Keratinocyte (primary cell): ENCODE results near the gene DHX34. TPM values are rescaled to one million over a fixed set of nuclear protein-coding genes. Genes with fewer than 3 reads are reported as not detected.

Experiments used
- DNase-seq: peaks from one replicate; pipeline ENCODE4 v3.0.0-alpha.2; 2011; ENCODE audit warnings: low read depth, missing footprints, low spot score
- FAIRE-seq: peaks from 2 replicates; lab custom pipeline; 2011; peaks lifted over from hg19 to GRCh38; lab: Jason Lieb, UNC
- H2AFZ ChIP-seq: 2 replicates; pipeline ENCODE4 v1.6.0; 2012; ENCODE audit warnings: low read length, control low read depth, inconsistent platforms; ENCODE audit not compliant: control insufficient read depth
- H3K27ac ChIP-seq: 2 replicates; pipeline ENCODE4 v1.5.1; 2011; ENCODE audit warnings: low read length; ENCODE audit not compliant: control insufficient read depth, insufficient read depth
- H3K27me3 ChIP-seq: 3 replicates; pipeline ENCODE4 v1.6.0; 2011; ENCODE audit warnings: low read length; ENCODE audit not compliant: control insufficient read depth, insufficient read depth; ENCODE audit errors: extremely low read depth
- H3K36me3 ChIP-seq, 2 experiments: 2 replicates in 1 of 2; 3 replicates in 1 of 2; pipeline ENCODE4 v1.5.1; 2011; ENCODE audit warnings: low read length in 2 of 2, mild to moderate bottlenecking in 1 of 2; ENCODE audit not compliant: control insufficient read depth in 2 of 2, insufficient read depth in 2 of 2; ENCODE audit errors: extremely low read depth in 1 of 2
- H3K4me1 ChIP-seq: 3 replicates; pipeline ENCODE4 v1.5.1; 2011; ENCODE audit warnings: low read length; ENCODE audit not compliant: control insufficient read depth, insufficient read depth; ENCODE audit errors: extremely low read depth
- H3K4me2 ChIP-seq: 3 replicates; pipeline ENCODE4 v1.6.0; 2011; ENCODE audit warnings: low read depth, low read length; ENCODE audit not compliant: control insufficient read depth, insufficient read depth; ENCODE audit errors: extremely low read depth
- H3K4me3 ChIP-seq, 3 experiments: fragments of 200-600 bp in 1 of 3; sonication (generic) in 1 of 3; 2 replicates in 2 of 3; 3 replicates in 1 of 3; pipeline ENCODE4 v1.5.1; 2011 to 2016; ENCODE audit warnings: low read length in 3 of 3, mild to moderate bottlenecking in 3 of 3, control low read depth in 2 of 3, inconsistent platforms in 1 of 3, low read depth in 1 of 3, mixed read lengths in 1 of 3, mixed run types in 1 of 3, moderate library complexity in 1 of 3; ENCODE audit not compliant: control insufficient read depth in 2 of 3, insufficient read depth in 2 of 3; ENCODE audit errors: extremely low read depth in 1 of 3
- H3K79me2 ChIP-seq: 2 replicates; pipeline ENCODE4 v1.6.0; 2012; ENCODE audit warnings: low read length; ENCODE audit not compliant: control insufficient read depth, insufficient read depth
- H3K9ac ChIP-seq: 3 replicates; pipeline ENCODE4 v1.6.0; 2011; ENCODE audit warnings: low read length; ENCODE audit not compliant: control insufficient read depth, insufficient read depth; ENCODE audit errors: extremely low read depth
- H3K9me1 ChIP-seq: 3 replicates; pipeline ENCODE4 v1.6.0; 2011; ENCODE audit warnings: low read length; ENCODE audit not compliant: control insufficient read depth, insufficient read depth; ENCODE audit errors: extremely low read depth
- H3K9me3 ChIP-seq: 2 replicates; pipeline ENCODE4 v1.5.1; 2012; ENCODE audit warnings: low read depth, low read length; ENCODE audit not compliant: control insufficient read depth
- H4K20me1 ChIP-seq: 3 replicates; pipeline ENCODE4 v1.6.0; 2011; ENCODE audit warnings: low read length; ENCODE audit not compliant: control insufficient read depth, insufficient read depth; ENCODE audit errors: extremely low read depth
- EZH2 ChIP-seq: IDR thresholded peaks from one replicate; pipeline ENCODE4 v1.6.1; 2012; ENCODE audit warnings: inconsistent platforms, mild to moderate bottlenecking, low read length, moderate library complexity
- dilution Hi-C: fragments of 300-500 bp; cut with MboI; formaldehyde crosslinking; loops from one replicate; pipeline ENCODE4 v1.7.0; 2020; ENCODE audit warnings: low sequenced_read_pairs; ENCODE audit not compliant: extremely low pct_ligation_motif_present
- polyA plus RNA-seq, 5 experiments: library from polyadenylated mRNA; depleted of rRNA in 3 of 5; stranded (reverse) in 3 of 5; stranded (forward) in 1 of 5; unstranded in 1 of 5; fragments of >200 nt; gene quantifications; 1 replicate in 1 of 5; 2 replicates in 3 of 5; 3 replicates in 1 of 5; pipeline versions ENCODE4 v1.2.1 to v1.2.3, GENCODE V29; 2011 to 2012; ENCODE audit warnings: missing spikeins in 2 of 5, low read depth in 1 of 5, low replicate concordance in 1 of 5
- TF ChIP-seq, protein P1 (sequence below), 3 experiments: IDR thresholded peaks in 1 of 3; conservative IDR thresholded peaks in 1 of 3; optimal IDR thresholded peaks in 1 of 3; 2 replicates in 2 of 3; 3 replicates in 1 of 3; pipeline versions ENCODE3 to v1.5.1; 2011; ENCODE audit warnings: low read length in 3 of 3, mild to moderate bottlenecking in 3 of 3, moderate library complexity in 2 of 3, control low read depth in 1 of 3, inconsistent platforms in 1 of 3; ENCODE audit not compliant: insufficient read depth in 2 of 3; ENCODE audit errors: extremely low read depth in 1 of 3

DHX34 gene
- polyA plus RNA-seq, 1 donor (not counting 4 experiments of a cell fraction or from before 2014, with no cell fraction given) = 6.4 TPM

DNA sequence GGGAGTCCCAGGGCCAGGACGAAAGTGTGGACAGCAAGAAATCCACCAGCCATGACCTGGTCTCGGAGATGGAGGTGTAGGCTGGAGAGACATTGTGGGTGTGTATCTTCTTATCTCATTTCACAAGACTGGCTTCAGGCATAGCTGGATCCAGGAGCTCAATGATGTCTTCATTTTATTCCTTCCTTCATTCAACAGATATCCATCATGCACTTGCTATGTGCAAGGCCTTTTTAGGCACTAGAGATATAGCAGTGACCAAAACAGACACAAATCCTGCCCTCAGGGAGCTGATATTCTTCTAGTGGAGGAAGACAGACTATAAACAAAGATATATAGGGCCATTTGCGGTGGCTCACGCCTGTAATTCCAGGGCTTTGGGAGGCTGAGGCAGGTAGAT is 7.4 kb upstream of the DHX34 start:
- Histone ChIP-seq H3K9ac (no peak overlapping the region), H3K4me1 (no peaks in the 10 kb centered on the region), H3K9me3 (no peaks in the 10 kb centered on the region), H3K79me2 (no peaks in the 10 kb centered on the region), H3K27me3 (no peaks in the 10 kb centered on the region), H4K20me1 (no peaks in the 10 kb centered on the region), H3K27ac (no peak overlapping the region), H3K4me2 (no peak overlapping the region), H3K4me3 (no peak overlapping the region), H3K9me1 (no peaks in the 10 kb centered on the region), H3K36me3 (no peaks in the 10 kb centered on the region), H2AFZ (no peak overlapping the region)
- FAIRE-seq = no peak
- TF ChIP-seq EZH2 = no peak
- TF ChIP-seq, protein P1, sequence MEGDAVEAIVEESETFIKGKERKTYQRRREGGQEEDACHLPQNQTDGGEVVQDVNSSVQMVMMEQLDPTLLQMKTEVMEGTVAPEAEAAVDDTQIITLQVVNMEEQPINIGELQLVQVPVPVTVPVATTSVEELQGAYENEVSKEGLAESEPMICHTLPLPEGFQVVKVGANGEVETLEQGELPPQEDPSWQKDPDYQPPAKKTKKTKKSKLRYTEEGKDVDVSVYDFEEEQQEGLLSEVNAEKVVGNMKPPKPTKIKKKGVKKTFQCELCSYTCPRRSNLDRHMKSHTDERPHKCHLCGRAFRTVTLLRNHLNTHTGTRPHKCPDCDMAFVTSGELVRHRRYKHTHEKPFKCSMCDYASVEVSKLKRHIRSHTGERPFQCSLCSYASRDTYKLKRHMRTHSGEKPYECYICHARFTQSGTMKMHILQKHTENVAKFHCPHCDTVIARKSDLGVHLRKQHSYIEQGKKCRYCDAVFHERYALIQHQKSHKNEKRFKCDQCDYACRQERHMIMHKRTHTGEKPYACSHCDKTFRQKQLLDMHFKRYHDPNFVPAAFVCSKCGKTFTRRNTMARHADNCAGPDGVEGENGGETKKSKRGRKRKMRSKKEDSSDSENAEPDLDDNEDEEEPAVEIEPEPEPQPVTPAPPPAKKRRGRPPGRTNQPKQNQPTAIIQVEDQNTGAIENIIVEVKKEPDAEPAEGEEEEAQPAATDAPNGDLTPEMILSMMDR (optimal IDR thresholded peaks at IDR 0.05 in 1 of 3, IDR thresholded peaks at IDR 0.05 in 1 of 3, conservative IDR thresholded peaks at IDR 0.05 in 1 of 3; ENCODE audit: extremely low read depth in 1 of 3, insufficient read depth in 2 of 3, low read length in 3 of 3) = no peak
- dilution Hi-C loops = no loop called here
- no peak for DNase-seq

GRCh38 chr19:47343194-47343802 is 5.8 kb upstream of the DHX34 start:
- DNase-seq = no peak
- FAIRE-seq = no peak
- H3K9ac ChIP-seq = no peak overlapping the region
- dilution Hi-C loops = no loop called here
- H3K4me3 ChIP-seq = no peak overlapping the region
- H4K20me1 ChIP-seq = no peaks in the 10 kb centered on the region
- H3K27me3 ChIP-seq = no peaks in the 10 kb centered on the region
- H3K4me2 ChIP-seq = no peak overlapping the region
- no peaks in the 10 kb centered on the region for H3K9me3 ChIP-seq
- TF ChIP-seq, protein P1 (optimal IDR thresholded peaks at IDR 0.05 in 1 of 3, IDR thresholded peaks at IDR 0.05 in 1 of 3, conservative IDR thresholded peaks at IDR 0.05 in 1 of 3; ENCODE audit: extremely low read depth in 1 of 3, insufficient read depth in 2 of 3, low read length in 3 of 3) = no peak
- TF ChIP-seq EZH2 = no peak
- no peak overlapping the region for H2AFZ ChIP-seq
- no peak overlapping the region for H3K27ac ChIP-seq
- H3K36me3 ChIP-seq = no peaks in the 10 kb centered on the region
- no peaks in the 10 kb centered on the region for H3K79me2 ChIP-seq
- no peaks in the 10 kb centered on the region for H3K9me1 ChIP-seq
- no peaks in the 10 kb centered on the region for H3K4me1 ChIP-seq
